Measurements from ENCODE around the gene NPC2. TPM values are rescaled to one million over a fixed set of nuclear protein-coding genes. Genes with fewer than 3 reads are reported as not detected.

NPC2 gene
- total and polyA plus RNA-seq, 2 of the 4 experiments (the other 2 are of a cell fraction), result 210 to 273 TPM

GRCh38 chr14:74502236-74503019 lies 9.3 kb upstream of the NPC2 start:
- H3K56ac ChIP-seq (ENCODE audit: extremely low read depth, insufficient read depth, low read length), result no peak overlapping the region
- H3K4me3 ChIP-seq (ENCODE audit: insufficient read depth, low read depth, low read length), result no peak overlapping the region
- H3K14ac ChIP-seq (replicated peaks; ENCODE audit: low read depth, low read length), result no peak overlapping the region; the same call in 1 of the 2 replicates
- H3K27me3 ChIP-seq (ENCODE audit: control insufficient read depth, insufficient read depth, low read length), result no peaks in the 10 kb centered on the region
- H2AK5ac ChIP-seq (ENCODE audit: low read depth, low read length), result peak overlapping the region; percentile 79
- peak overlapping the region; percentile 33; the same call in 1 of the 2 replicates for H4K5ac ChIP-seq (ENCODE audit: low read depth, low read length)
- no CpG with 5 or more reads among the region's 21 CpGs for WGBS, 2 experiments (ENCODE audit: extremely low coverage in 2 of 2, insufficient read length in 1 of 2)
- H3K4me2 ChIP-seq (ENCODE audit: low read depth, low read length), result no peak overlapping the region
- no peak overlapping the region for H3K18ac ChIP-seq (ENCODE audit: low read depth, low read length)
- no peak overlapping the region for H4K8ac ChIP-seq (ENCODE audit: low read depth in 2 of 2, low read length in 2 of 2)
- ATAC-seq (ENCODE audit: low read depth), result peak; percentile 64
- CTCF ChIA-PET, result interaction anchor here (0.5 to 1.2 kb wide), 4 partner anchors 9 to 298 kb away, joined by 3 to 4 read pairs (median 3); partner anchors contain the start of genes ISCA2 and NPC2
- H3K9me1 ChIP-seq (ENCODE audit: insufficient read depth, low read length), result no peaks in the 10 kb centered on the region
- H2BK20ac ChIP-seq (ENCODE audit: low read depth, low read length), result peak overlapping the region; percentile 83; the same call in 1 of the 2 replicates
- POLR2A ChIA-PET (ENCODE audit: unreplicated experiment), result no interaction called here
- H4K20me1 ChIP-seq (ENCODE audit: insufficient read depth, low read length), result no peaks in the 10 kb centered on the region
- H2BK15ac ChIP-seq (ENCODE audit: low read depth, low read length), result peak overlapping the region; percentile 62; the same call in 1 of the 3 replicates
- H3K79me1 ChIP-seq (ENCODE audit: low read depth in 1 of 2, low read length in 2 of 2), result peaks cover 7 to 18% of the 10 kb centered on the region in 2 experiments
- H4K91ac ChIP-seq (ENCODE audit: insufficient read depth, low read depth, low read length), result no peak overlapping the region
- H3K9ac ChIP-seq (ENCODE audit: low read depth, low read length), result no peak overlapping the region
- H3K9me3 ChIP-seq (ENCODE audit: control insufficient read depth, insufficient read depth, low read length), result no peaks in the 10 kb centered on the region
- BruUV-seq (replicated peaks), result no TSS peak
- H2AFZ ChIP-seq (replicated peaks; ENCODE audit: low read length, poor library complexity), result no peak overlapping the region
- H2BK5ac ChIP-seq (ENCODE audit: low read depth, low read length, poor library complexity, severe bottlenecking), result no peak overlapping the region
- TF ChIP-seq RAD21 (IDR thresholded peaks at IDR 0.05; ENCODE audit: low read length), result peak; percentile 47
- peak; percentile 49 for TF ChIP-seq CTCF (conservative IDR thresholded peaks at IDR 0.05; ENCODE audit: low read depth, low read length)
- TF ChIP-seq SMC3 (IDR thresholded peaks at IDR 0.05; ENCODE audit: low read depth, low read length), result peak; percentile 45; the same call in 1 of the 2 replicates
- no peak for TF ChIP-seq CHD1 (IDR thresholded peaks at IDR 0.05; ENCODE audit: low read depth, low read length)
- DNase-seq, result peak; percentile 45
- in situ Hi-C loops (cut with MboI; ENCODE audit: low sequenced_read_pairs) (loop anchor here (5.0 to 10.0 kb wide), 2 partner anchors 105 to 292 kb away; no protein-coding TSS in a partner anchor), dilution Hi-C loops (cut with HindIII; ENCODE audit: low sequenced_read_pairs, unreplicated experiment) (no loop called here), intact Hi-C loops (cut with micrococcal nuclease) (no loop called here)
- peak overlapping the region; percentile 80 for H2BK120ac ChIP-seq (ENCODE audit: low read depth, low read length)
- peak overlapping the region; percentile 69 for H3K4ac ChIP-seq (ENCODE audit: low read depth, low read length)
- H3K36me3 ChIP-seq (ENCODE audit: control insufficient read depth, insufficient read depth, low read length), result peaks cover 28% of the 10 kb centered on the region
- H2AK9ac ChIP-seq (replicated peaks; ENCODE audit: low read depth, low read length, poor library complexity), result peak overlapping the region; percentile 71
- peaks cover 3% of the 10 kb centered on the region; the same call in 1 of the 2 replicates for H3K4me1 ChIP-seq (ENCODE audit: control insufficient read depth, insufficient read depth, low read length)
- 0 out of 2 replicates have a peak overlapping the region, but pooled peaks have one; percentile 29 for H3K23ac ChIP-seq (ENCODE audit: low read depth, low read length)
- H3K27ac ChIP-seq (ENCODE audit: insufficient read depth, low read length), result no peak overlapping the region
